ENCODE measurements around the gene APP.

Gene APP

GRCh38 chr21:25967901-25968438, 202.6 kb downstream of the APP start:
- DNase-seq, result no peak

- DNase-seq, result no peak
Measured at GRCh38 chr21:25967181-25967900, 203.2 kb downstream of the APP start.

GRCh38 chr21:25965951-25966707, 204.4 kb downstream of the APP start:
- DNase-seq, result no peak

GRCh38 chr21:25964926-25965325, 205.6 kb downstream of the APP start:
- DNase-seq, result no peak

GRCh38 chr21:25964015-25964414, 206.6 kb downstream of the APP start:
- no peak for DNase-seq

- DNase-seq, result no peak
Measured at GRCh38 chr21:25963181-25963580, 207.4 kb downstream of the APP start.

GRCh38 chr21:25961042-25961441, 209.5 kb downstream of the APP start:
- DNase-seq, result no peak

- DNase-seq, result no peak
Measured at GRCh38 chr21:25960402-25960801, 210.2 kb downstream of the APP start.

- DNase-seq, result no peak
Measured at GRCh38 chr21:25959799-25960198, 210.8 kb downstream of the APP start.

GRCh38 chr21:25956993-25957714, 213.4 kb downstream of the APP start:
- DNase-seq, result no peak

- DNase-seq, result no peak
Measured at GRCh38 chr21:25955646-25956045, 214.9 kb downstream of the APP start.

- DNase-seq, result no peak
Measured at GRCh38 chr21:25953659-25954058, 216.9 kb downstream of the APP start.

- DNase-seq, result no peak
Measured at GRCh38 chr21:25953196-25953595, 217.4 kb downstream of the APP start.

GRCh38 chr21:25952306-25952705, 218.3 kb downstream of the APP start:
- no peak for DNase-seq

- no peak for DNase-seq
Measured at GRCh38 chr21:25949701-25950100, 220.9 kb downstream of the APP start.

- no peak for DNase-seq
Measured at GRCh38 chr21:25944672-25945213, 225.8 kb downstream of the APP start.

GRCh38 chr21:25944082-25944481, 226.5 kb downstream of the APP start:
- DNase-seq, result no peak

- no peak for DNase-seq
Measured at GRCh38 chr21:25942135-25942534, 228.4 kb downstream of the APP start.

- no peak for DNase-seq
Measured at GRCh38 chr21:25939396-25939761, 231.2 kb downstream of the APP start.

- no peak for DNase-seq
Measured at GRCh38 chr21:25938658-25939395, 231.7 kb downstream of the APP start.

GRCh38 chr21:25936776-25937175, 233.8 kb downstream of the APP start:
- no peak for DNase-seq

- DNase-seq, result no peak
Measured at GRCh38 chr21:25934771-25935224, 235.8 kb downstream of the APP start.

Measured in central memory CD4-positive, alpha-beta T cell (primary cell).